Tibial artery (tissue), 4 donors: ENCODE results near the gene GLI1.
"Not testable (repeated sequence)": the region's sequence is repeated elsewhere in the genome, so short reads cannot be mapped to it uniquely, and the experiment has no call there.

ENCODE experiments used
- DNase-seq, 2 donors: peaks; one replicate each; pipeline ENCODE4 v3.0.0-alpha.2; 2019
- H3K27ac ChIP-seq, 2 donors: fragments of 200-600 bp; sonication (generic) in 1 of 2; 1 replicate in 1 of 2; 2 replicates in 1 of 2; pipeline ENCODE4 v1.5.1; 2018 to 2019; ENCODE audit warnings: mild to moderate bottlenecking in 1 of 2
- H3K27me3 ChIP-seq, 2 donors: fragments of 200-600 bp; sonication (generic) in 1 of 2; one replicate each; pipeline versions ENCODE4 v1.5.1 to v1.6.0; 2016 to 2019
- H3K36me3 ChIP-seq, 3 donors: fragments of 200-600 bp; sonication (generic) in 2 of 3; one replicate each; pipeline ENCODE4 v1.5.1; 2016 to 2019; ENCODE audit warnings: mild to moderate bottlenecking in 2 of 3
- H3K4me1 ChIP-seq, 4 donors: fragments of 200-600 bp; sonication (generic) in 2 of 4; 1 replicate in 3 of 4; 2 replicates in 1 of 4; pipeline ENCODE4 v1.5.1; 2016 to 2019
- H3K4me3 ChIP-seq, 2 donors: fragments of 200-600 bp; sonication (generic) in 1 of 2; 1 replicate in 1 of 2; 2 replicates in 1 of 2; pipeline ENCODE4 v1.5.1; 2018 to 2019; ENCODE audit warnings: mild to moderate bottlenecking in 2 of 2
- H3K9me3 ChIP-seq, 3 donors: fragments of 200-600 bp; sonication (generic) in 1 of 3; one replicate each; pipeline ENCODE4 v1.5.1; 2016 to 2019
- CTCF ChIP-seq, 2 experiments: fragments of 200-600 bp in 1 of 2; fragments of 450-650 bp in 1 of 2; IDR thresholded peaks; one replicate each; pipeline ENCODE4 v1.5.1; 2017 to 2019; ENCODE audit warnings: antibody characterized with exemption in 2 of 2, mild to moderate bottlenecking in 1 of 2, moderate library complexity in 1 of 2
- intact Hi-C: fragments of 100-400 bp; cut with DNase I; formaldehyde crosslinking; loops from one replicate; pipeline ENCODE4 v1.15.0; 2023; ENCODE audit warnings: low total_unique reads

GLI1 gene

GRCh38 chr12:57498571-57498970 lies 39.0 kb downstream of the GLI1 start:
- Histone ChIP-seq H3K4me3 (no peak overlapping the region), H3K27ac (no peak overlapping the region), H3K27me3 (no peaks in the 10 kb centered on the region), H3K9me3 (no peaks in the 10 kb centered on the region), H3K36me3 (peaks cover 58 to 82% (median 79%) of the 10 kb centered on the region in 3 donors), H3K4me1 (no peaks in the 10 kb centered on the region)
- TF ChIP-seq CTCF (IDR thresholded peaks at IDR 0.05) = no peak
- no peak for DNase-seq
- intact Hi-C loops = no loop called here

- Histone ChIP-seq H3K27ac (no peak overlapping the region), H3K36me3 (peaks cover 70 to 94% (median 85%) of the 10 kb centered on the region in 3 donors), H3K27me3 (no peaks in the 10 kb centered on the region), H3K9me3 (no peaks in the 10 kb centered on the region), H3K4me3 (no peak overlapping the region), H3K4me1 (no peaks in the 10 kb centered on the region)
- DNase-seq = no peak
- intact Hi-C loops = no loop called here
- TF ChIP-seq CTCF (IDR thresholded peaks at IDR 0.05) = no peak
These were observed 40.6 kb downstream of the GLI1 start for GRCh38 chr12:57500213-57500612.

- H3K36me3 ChIP-seq = peaks cover 77 to 93% (median 81%) of the 10 kb centered on the region in 3 donors
- H3K4me1 ChIP-seq, H3K27ac ChIP-seq, intact Hi-C loops, H3K27me3 ChIP-seq, H3K4me3 ChIP-seq, DNase-seq, H3K9me3 ChIP-seq: not testable (repeated sequence)
These were observed 42.9 kb downstream of the GLI1 start for GRCh38 chr12:57502311-57502969.

GRCh38 chr12:57506541-57506940 lies 47.0 kb downstream of the GLI1 start:
- H3K4me1 ChIP-seq, H3K27ac ChIP-seq, H3K9me3 ChIP-seq, intact Hi-C loops, H3K4me3 ChIP-seq, H3K27me3 ChIP-seq, DNase-seq: not testable (repeated sequence)
- peaks cover 59 to 92% (median 75%) of the 10 kb centered on the region in 3 donors for H3K36me3 ChIP-seq

GRCh38 chr12:57507796-57508195 lies 48.2 kb downstream of the GLI1 start:
- DNase-seq, intact Hi-C loops, H3K4me1 ChIP-seq, H3K4me3 ChIP-seq, H3K27ac ChIP-seq, H3K9me3 ChIP-seq, H3K27me3 ChIP-seq: not testable (repeated sequence)
- peaks cover 65 to 92% (median 76%) of the 10 kb centered on the region in 3 donors for H3K36me3 ChIP-seq

- intact Hi-C loops = no loop called here
- Histone ChIP-seq H3K27me3 (no peaks in the 10 kb centered on the region), H3K4me3 (no peak overlapping the region), H3K4me1 (peaks cover 0 to 3% (median 0%) of the 10 kb centered on the region in 4 donors), H3K9me3 (no peaks in the 10 kb centered on the region), H3K27ac (no peak overlapping the region), H3K36me3 (peaks cover 55 to 92% (median 78%) of the 10 kb centered on the region in 3 donors)
- no peak for DNase-seq
- TF ChIP-seq CTCF (IDR thresholded peaks at IDR 0.05) = no peak
These were observed 51.6 kb downstream of the GLI1 start for GRCh38 chr12:57511161-57511560.

GRCh38 chr12:57511588-57512325 lies 52.2 kb downstream of the GLI1 start:
- Histone ChIP-seq H3K4me1 (peaks cover 0 to 3% (median under 1%) of the 10 kb centered on the region in 4 donors), H3K9me3 (no peaks in the 10 kb centered on the region), H3K4me3 (no peak overlapping the region), H3K27me3 (no peaks in the 10 kb centered on the region), H3K36me3 (peaks cover 57 to 93% (median 80%) of the 10 kb centered on the region in 3 donors), H3K27ac (no peak overlapping the region)
- DNase-seq = no peak
- intact Hi-C loops = no loop called here
- no peak for TF ChIP-seq CTCF (IDR thresholded peaks at IDR 0.05)
